Fibroblast of mammary gland (primary cell): ENCODE measurements around the gene LDLRAD4.

ENCODE experiments used
- DNase-seq: peaks from one replicate; pipeline ENCODE4 v3.0.0-alpha.2; 2010; ENCODE audit warnings: low read depth
- H3K4me3 ChIP-seq: 2 replicates; pipeline ENCODE4 v1.5.1; 2011; ENCODE audit warnings: low read depth, mild to moderate bottlenecking, low read length, moderate library complexity; ENCODE audit not compliant: control insufficient read depth
- TF ChIP-seq, protein P1 (sequence below): conservative IDR thresholded peaks from 2 replicates; pipeline ENCODE4 v1.5.1; 2011; ENCODE audit warnings: low read depth, low read length, inconsistent platforms; ENCODE audit not compliant: control insufficient read depth, insufficient read depth

Gene LDLRAD4

GRCh38 chr18:13315000-13315399, 96.4 kb downstream of the LDLRAD4 start:
- DNase-seq, result no peak

GRCh38 chr18:13316063-13316462, 97.5 kb downstream of the LDLRAD4 start:
- TF ChIP-seq, protein P1, sequence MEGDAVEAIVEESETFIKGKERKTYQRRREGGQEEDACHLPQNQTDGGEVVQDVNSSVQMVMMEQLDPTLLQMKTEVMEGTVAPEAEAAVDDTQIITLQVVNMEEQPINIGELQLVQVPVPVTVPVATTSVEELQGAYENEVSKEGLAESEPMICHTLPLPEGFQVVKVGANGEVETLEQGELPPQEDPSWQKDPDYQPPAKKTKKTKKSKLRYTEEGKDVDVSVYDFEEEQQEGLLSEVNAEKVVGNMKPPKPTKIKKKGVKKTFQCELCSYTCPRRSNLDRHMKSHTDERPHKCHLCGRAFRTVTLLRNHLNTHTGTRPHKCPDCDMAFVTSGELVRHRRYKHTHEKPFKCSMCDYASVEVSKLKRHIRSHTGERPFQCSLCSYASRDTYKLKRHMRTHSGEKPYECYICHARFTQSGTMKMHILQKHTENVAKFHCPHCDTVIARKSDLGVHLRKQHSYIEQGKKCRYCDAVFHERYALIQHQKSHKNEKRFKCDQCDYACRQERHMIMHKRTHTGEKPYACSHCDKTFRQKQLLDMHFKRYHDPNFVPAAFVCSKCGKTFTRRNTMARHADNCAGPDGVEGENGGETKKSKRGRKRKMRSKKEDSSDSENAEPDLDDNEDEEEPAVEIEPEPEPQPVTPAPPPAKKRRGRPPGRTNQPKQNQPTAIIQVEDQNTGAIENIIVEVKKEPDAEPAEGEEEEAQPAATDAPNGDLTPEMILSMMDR, result no peak

More at GRCh38 chr18:13315000-13315399, 96.4 kb downstream of the LDLRAD4 start:
- H3K4me3 ChIP-seq, result no peak overlapping the region
- TF ChIP-seq, protein P1, result no peak

DNA sequence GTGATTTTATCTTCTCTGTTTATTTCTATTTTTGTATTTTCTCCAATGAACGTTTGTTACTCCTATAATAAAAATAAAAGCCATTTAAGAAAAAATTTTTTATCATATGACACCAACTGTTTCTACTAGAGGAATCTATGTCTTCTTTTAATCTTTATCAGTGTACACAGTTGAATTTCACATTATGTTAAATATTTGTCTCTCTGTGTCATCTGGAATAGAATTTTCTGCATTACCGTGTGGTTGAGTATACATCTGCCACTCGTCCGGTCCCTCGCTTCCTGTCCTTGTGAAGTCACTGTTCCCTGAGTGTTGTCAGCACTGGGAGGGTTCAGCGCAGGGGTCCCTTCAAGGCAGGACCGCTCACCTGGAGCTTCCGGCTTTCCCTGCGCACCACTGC, 99.2 kb downstream of the LDLRAD4 start:
- no peak overlapping the region for H3K4me3 ChIP-seq
- TF ChIP-seq, protein P1, result no peak
- DNase-seq, result no peak

More at GRCh38 chr18:13316063-13316462, 97.5 kb downstream of the LDLRAD4 start:
- H3K4me3 ChIP-seq, result no peak overlapping the region
- no peak for DNase-seq

DNA sequence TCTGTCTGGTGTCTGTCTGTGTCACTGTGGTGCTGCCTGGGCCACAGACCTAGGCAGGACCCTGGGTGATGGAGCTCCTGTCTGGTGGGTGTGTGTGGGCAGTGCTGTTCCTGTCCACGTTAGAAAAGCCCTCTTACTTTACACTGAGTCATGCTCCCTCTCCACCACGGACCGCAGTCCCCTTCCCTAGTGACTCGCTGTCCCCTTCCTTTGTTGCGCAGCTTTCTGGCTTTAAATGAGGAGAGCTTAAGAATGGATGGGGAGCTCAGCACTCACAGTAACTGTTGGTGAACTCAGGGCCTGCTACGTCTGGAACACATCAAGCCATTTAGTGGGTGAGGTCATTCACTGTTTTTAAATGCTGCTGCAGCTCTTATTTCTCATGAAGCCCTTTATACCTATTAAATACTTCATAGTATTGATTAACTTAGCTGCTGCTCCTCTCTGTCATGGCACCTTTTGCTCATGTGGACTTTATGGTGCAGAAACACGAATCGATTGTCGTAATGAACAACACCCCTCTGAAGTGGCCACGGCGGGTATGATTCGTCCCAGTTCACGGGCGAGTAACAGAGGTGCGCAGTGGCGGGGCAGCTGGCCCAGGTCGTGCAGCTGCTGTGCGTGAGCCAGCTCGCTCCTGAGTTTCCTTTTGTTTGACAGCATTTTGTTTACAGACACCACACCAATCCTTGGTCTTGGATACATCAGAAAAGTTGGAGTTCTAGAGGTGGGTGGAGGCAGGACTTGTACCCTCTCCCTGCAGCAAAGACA, 100.4 kb downstream of the LDLRAD4 start:
- TF ChIP-seq, protein P1, result no peak
- no peak overlapping the region for H3K4me3 ChIP-seq
- no peak for DNase-seq

DNA sequence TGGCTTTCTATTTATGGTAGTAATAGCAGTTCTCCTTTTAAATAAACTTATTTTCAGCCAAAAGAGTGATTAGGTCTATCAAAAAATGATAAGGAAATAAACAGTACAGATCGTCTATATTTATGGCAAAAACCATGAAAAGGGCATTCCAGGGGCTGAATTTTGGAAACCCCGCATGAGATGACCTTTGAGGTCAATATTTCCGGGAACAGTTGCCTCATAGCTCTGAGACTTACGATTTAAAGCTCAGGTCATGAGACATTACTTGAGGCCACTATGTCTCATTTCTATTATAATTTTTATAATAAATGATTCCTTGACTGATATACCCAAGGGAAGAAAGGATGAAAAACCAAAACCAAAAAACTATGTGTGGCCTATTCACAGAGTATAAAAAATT, 101.1 kb downstream of the LDLRAD4 start:
- TF ChIP-seq, protein P1, result no peak
- H3K4me3 ChIP-seq, result no peak overlapping the region
- no peak for DNase-seq

DNA sequence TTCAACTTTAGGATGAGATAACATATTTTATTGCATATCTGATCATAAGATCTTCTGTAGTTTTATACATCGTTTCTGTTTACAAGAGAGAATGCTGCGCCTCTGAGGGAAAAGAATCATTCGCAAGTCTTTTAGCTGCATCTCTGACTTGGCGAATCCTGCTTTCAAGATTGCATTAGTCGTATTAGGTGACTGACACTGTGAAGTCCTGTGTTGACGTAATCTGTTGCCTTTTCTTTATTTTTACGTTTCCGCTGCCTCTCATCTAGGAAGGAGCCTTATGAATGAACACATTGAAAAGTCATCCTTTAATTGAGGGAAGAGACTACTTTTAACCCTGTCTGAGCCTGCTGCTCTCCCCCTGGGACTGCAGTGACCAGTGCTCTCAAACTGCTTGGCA, 101.5 kb downstream of the LDLRAD4 start:
- TF ChIP-seq, protein P1, result no peak
- no peak overlapping the region for H3K4me3 ChIP-seq
- DNase-seq, result no peak
